Ishikawa (cell line): Measurements from ENCODE around the gene TRAPPC3.

Source experiments
- CEBPB ChIP-seq: IDR thresholded peaks from 2 replicates; pipeline ENCODE4 v1.6.1; 2012
- EGR1 ChIP-seq: IDR thresholded peaks from 2 replicates; pipeline ENCODE4 v1.6.1; 2012
- EP300 ChIP-seq: IDR thresholded peaks from 2 replicates; pipeline ENCODE4 v1.6.1; 2012; ENCODE audit warnings: borderline replicate concordance
- FOXM1 ChIP-seq: IDR thresholded peaks from 2 replicates; pipeline ENCODE4 v1.6.1; 2012; ENCODE audit warnings: low read depth, borderline replicate concordance
- MAX ChIP-seq: IDR thresholded peaks from 2 replicates; pipeline ENCODE4 v1.6.1; 2012
- NFIC ChIP-seq: IDR thresholded peaks from 2 replicates; pipeline ENCODE4 v1.6.1; 2012
- RAD21 ChIP-seq: IDR thresholded peaks from 2 replicates; pipeline ENCODE4 v1.6.1; 2012; ENCODE audit warnings: low read depth
- REST ChIP-seq: IDR thresholded peaks from 2 replicates; pipeline ENCODE4 v1.6.1; 2012; ENCODE audit warnings: low read depth, mild to moderate bottlenecking
- TAF1 ChIP-seq: IDR thresholded peaks from 2 replicates; pipeline ENCODE4 v1.6.1; 2012; ENCODE audit warnings: low read depth, mild to moderate bottlenecking
- TCF12 ChIP-seq: IDR thresholded peaks from 2 replicates; pipeline ENCODE4 v1.6.1; 2012; ENCODE audit warnings: low read depth
- TEAD4 ChIP-seq: IDR thresholded peaks from 2 replicates; pipeline ENCODE4 v1.6.1; 2012
- USF1 ChIP-seq: IDR thresholded peaks from 2 replicates; pipeline ENCODE4 v1.6.1; 2012
- YY1 ChIP-seq: IDR thresholded peaks from 2 replicates; pipeline ENCODE4 v1.6.1; 2012; ENCODE audit warnings: low read depth
- ZBTB7A ChIP-seq: IDR thresholded peaks from 2 replicates; pipeline ENCODE4 v1.6.1; 2012; ENCODE audit warnings: low read depth

GRCh38 chr1:36151134-36151844 lies 2.0 kb upstream of the TRAPPC3 start:
- TF ChIP-seq EP300 (no peak), MAX (no peak), REST (no peak), EGR1 (no peak), TEAD4 (no peak), TAF1 (no peak), CEBPB (no peak), FOXM1 (no peak), RAD21 (no peak), NFIC (no peak), USF1 (no peak), TCF12 (no peak), ZBTB7A (no peak), YY1 (no peak)
